Hippocampal formation (tissue), 2 donors: ENCODE results near the gene MRPS33.
"Not testable (repeated sequence)": the region's sequence is repeated elsewhere in the genome, so short reads cannot be mapped to it uniquely, and the experiment has no call there.

ENCODE experiments used
- DNase-seq, 2 donors: peaks; one replicate each; lab custom pipeline; 2025; lab: John Stamatoyannopoulos, UW

The MRPS33 gene

GRCh38 chr7:141012044-141012685, 2.6 kb downstream of the MRPS33 start:
- peak; percentile 20 to 63 for DNase-seq

GRCh38 chr7:141011443-141011842, 3.3 kb downstream of the MRPS33 start:
- DNase-seq: no peak

GRCh38 chr7:141003172-141004065, 11.3 kb downstream of the MRPS33 start:
- no peak for DNase-seq

- no peak for DNase-seq
These were observed 13.2 kb downstream of the MRPS33 start for GRCh38 chr7:141001546-141001945.

GRCh38 chr7:141001122-141001521, 13.6 kb downstream of the MRPS33 start:
- no peak for DNase-seq

- DNase-seq: no peak
These were observed 16.0 kb downstream of the MRPS33 start for GRCh38 chr7:140998715-140999114.

- DNase-seq: no peak
These were observed 22.3 kb downstream of the MRPS33 start for GRCh38 chr7:140992422-140992821.

- no peak for DNase-seq
These were observed 24.4 kb downstream of the MRPS33 start for GRCh38 chr7:140990193-140990962.

- no peak for DNase-seq
These were observed 25.7 kb downstream of the MRPS33 start for GRCh38 chr7:140989068-140989467.

GRCh38 chr7:140983802-140984201, 30.9 kb downstream of the MRPS33 start:
- no peak for DNase-seq

GRCh38 chr7:140982508-140982907, 32.2 kb downstream of the MRPS33 start:
- DNase-seq: no peak

- DNase-seq: no peak
These were observed 32.8 kb downstream of the MRPS33 start for GRCh38 chr7:140981951-140982350.

- DNase-seq: no peak
These were observed 37.0 kb downstream of the MRPS33 start for GRCh38 chr7:140977741-140978140.

- no peak for DNase-seq
These were observed 41.6 kb downstream of the MRPS33 start for GRCh38 chr7:140972876-140973829.

GRCh38 chr7:140972344-140972743, 42.4 kb downstream of the MRPS33 start:
- DNase-seq: no peak

GRCh38 chr7:140967438-140967837, 47.3 kb downstream of the MRPS33 start:
- DNase-seq: no peak

GRCh38 chr7:140966561-140967233, 48.1 kb downstream of the MRPS33 start:
- DNase-seq: no peak

- DNase-seq: no peak
These were observed 53.6 kb downstream of the MRPS33 start for GRCh38 chr7:140961117-140961516.

GRCh38 chr7:140956997-140957396, 57.8 kb downstream of the MRPS33 start:
- not testable (repeated sequence) for DNase-seq
